Colon (tissue), 2 donors: Measurements from ENCODE around the gene LDLRAD3.

Source experiments
- FAIRE-seq: peaks from 2 replicates; lab custom pipeline; 2012; peaks lifted over from hg19 to GRCh38; lab: Jason Lieb, UNC
- donor health status: control.
- donor health status: control.

Gene LDLRAD3

DNA sequence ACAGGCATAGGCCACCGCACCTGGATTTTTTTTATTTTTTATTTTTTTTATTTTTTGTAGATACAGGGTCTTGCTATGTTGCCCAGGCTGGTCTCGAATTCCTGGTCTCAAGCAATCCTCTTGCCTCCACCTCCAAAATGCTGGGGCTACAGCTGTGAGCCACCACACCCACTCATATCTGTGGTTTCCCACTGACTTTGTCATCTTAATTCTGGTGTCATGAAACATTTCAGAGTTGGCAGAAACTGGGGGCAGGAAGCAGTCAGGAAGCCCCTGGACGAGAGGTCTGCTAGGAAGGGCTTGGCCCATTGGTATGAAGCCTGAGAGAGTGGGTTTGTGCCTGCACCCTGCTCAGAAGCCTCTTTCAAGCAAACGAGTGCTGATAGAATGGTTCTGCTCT is 296.3 kb downstream of the LDLRAD3 start:
- FAIRE-seq, result no peak

GRCh38 chr11:36240801-36241200 is 296.9 kb downstream of the LDLRAD3 start:
- FAIRE-seq, result no peak

- no peak for FAIRE-seq
These were observed 297.6 kb downstream of the LDLRAD3 start for GRCh38 chr11:36241497-36241896.

GRCh38 chr11:36243641-36244040 is 299.8 kb downstream of the LDLRAD3 start:
- no peak for FAIRE-seq

GRCh38 chr11:36247493-36247892 is 303.6 kb downstream of the LDLRAD3 start:
- FAIRE-seq, result no peak

DNA sequence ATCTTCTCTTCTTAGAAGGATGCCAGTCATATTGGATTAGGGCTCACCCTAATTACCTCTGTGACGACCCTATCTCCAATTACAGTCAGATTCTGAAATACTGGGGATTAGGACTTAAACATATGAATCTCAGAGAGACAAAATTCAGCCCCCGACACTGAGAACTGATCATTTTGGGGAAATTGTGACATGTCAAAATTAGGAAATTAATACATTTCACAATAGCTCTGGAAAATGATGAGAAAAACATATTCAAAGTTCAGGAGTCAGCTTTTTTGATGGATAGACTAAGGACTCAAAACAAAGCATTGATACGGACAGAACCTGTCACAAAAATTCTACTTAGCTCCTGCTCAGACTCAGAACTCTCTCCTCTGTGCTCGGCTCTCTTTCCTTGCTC is 304.6 kb downstream of the LDLRAD3 start:
- FAIRE-seq, result no peak

DNA sequence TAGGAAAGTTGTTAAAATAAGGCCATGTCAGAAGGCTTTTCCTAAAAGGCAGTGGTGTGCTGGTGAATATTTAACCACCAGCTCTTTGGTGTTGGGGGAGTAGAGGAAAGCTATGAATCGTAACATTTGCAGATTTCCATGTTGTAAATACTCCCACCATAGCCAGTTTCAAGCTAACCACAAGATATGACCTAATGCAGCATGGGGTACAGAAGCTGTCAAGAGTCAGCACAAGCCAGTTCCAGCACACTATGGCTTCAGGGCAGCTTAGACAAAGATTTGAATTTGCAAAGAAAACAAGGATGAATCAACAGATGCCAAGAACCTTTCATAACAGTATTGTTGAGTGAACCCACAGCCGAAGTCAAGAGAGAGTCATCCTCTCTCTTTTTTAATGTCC is 305.4 kb downstream of the LDLRAD3 start:
- FAIRE-seq, result no peak

GRCh38 chr11:36251823-36252222 is 308.0 kb downstream of the LDLRAD3 start:
- no peak for FAIRE-seq

- FAIRE-seq, result no peak
These were observed 309.4 kb downstream of the LDLRAD3 start for GRCh38 chr11:36253238-36253637.

DNA sequence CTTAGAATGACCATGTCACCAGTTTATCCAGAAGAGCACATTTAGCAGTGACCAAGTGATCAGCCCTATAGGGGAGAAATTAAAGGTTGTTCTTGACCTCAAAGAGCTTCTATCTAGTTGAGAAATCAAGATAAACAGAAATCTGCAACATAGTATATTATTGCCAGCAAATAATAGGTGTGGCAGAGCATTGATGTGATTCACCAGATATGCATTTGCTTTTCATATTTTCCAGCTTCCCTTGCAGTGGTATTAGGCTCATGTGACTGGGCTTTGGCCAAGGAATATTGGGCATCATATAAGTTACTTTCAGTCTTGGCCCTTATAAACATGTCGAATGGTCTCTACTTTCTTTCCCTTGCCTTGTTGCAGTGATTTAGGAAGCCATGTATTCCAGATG is 310.9 kb downstream of the LDLRAD3 start:
- FAIRE-seq, result no peak

GRCh38 chr11:36257351-36257750 is 313.5 kb downstream of the LDLRAD3 start:
- no peak for FAIRE-seq

DNA sequence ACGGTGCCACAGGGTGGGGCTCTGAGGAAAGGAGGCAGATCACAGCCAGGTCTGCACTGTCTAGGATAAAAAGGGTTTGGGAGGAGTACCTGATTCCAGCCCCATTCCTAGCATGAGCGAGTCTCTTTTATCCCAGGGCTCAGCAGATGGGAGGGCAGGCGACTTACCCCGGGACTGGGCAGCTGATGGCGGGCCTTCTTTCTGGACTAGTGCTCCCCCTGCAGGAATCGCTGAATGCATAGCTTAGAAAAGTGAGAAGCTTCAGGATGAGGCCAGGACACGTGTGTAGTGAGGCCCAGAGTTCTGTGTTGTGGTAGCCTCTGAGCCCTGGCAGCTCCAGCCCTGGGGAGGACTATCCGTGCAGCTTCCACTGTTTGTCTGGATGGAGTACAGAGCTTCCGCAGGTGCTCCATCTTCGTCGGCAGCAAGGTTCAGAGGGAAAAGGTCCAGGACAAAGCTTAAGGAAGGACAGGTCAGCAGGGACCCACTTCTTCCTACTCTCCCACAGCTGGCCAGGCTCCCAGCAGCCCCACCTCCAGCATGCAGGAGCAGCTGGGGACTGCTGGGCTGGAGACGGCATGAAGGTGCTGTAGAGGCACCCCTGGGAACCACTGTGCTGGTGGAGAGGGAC is 315.0 kb downstream of the LDLRAD3 start:
- no peak for FAIRE-seq

DNA sequence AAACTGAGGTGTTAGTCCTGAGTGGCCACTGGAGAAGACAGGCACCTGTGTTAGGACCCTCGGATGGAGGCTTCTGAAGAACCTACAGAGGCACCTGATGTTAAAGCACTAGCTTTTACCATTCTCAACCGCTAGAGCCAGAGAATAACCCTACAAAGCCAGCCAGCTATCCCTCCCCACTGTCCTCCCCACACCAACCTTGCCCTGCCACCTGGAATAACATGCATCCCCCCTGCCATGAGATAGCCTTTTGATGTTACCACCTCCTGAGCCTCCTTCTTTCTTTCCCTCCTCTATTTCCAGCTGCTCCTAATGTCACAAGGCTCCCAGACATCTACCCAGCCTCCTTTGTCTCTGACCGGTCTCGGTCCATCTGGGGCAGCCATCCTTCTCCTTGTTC is 317.2 kb downstream of the LDLRAD3 start:
- no peak for FAIRE-seq

DNA sequence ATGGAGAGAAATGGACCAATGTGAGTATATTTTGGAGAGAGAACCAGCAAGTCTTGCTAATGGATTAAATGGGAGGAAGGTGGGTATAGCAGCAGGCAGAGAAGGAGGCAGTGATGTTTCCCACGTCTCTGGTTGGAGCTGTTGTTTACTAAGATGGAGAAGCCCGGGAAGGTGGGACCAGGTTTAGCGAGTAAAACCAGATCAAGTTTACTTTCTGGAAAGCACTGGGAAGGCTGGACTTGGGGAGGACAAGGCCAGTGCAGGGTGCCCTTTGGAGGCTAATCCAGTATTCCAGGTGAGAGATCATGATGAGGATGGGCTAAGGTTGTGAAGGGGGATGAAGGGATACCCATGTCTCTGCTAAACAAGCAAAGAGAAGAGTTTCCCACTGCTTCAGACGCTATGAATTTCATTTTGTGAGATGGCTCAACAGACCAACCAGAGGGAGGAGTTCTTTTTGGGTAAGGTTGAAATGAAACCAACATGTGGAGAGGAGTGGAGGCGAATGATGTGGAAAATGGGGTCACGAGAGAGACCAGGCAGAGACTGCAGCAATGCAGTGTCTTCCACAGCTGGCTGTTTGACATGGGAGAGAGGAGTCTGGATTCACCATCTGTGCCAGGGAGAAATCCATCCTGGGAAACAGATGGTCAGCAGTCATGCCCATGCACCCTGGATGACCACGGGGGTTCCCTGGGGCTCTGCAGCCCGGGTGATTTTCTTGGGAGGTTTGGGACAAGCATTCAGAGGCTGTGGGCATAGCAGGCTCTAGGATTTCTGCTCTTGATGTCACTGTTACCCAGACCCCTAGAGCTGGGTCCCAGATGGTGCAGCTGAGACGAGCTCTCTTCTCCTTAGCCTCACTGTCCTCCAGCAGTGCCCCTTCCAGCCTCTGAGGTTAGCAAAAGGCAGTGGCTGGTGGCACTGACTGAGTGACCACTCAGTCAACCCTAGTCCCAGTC is 320.4 kb downstream of the LDLRAD3 start:
- FAIRE-seq, result no peak

- no peak for FAIRE-seq
These were observed 321.1 kb downstream of the LDLRAD3 start for GRCh38 chr11:36264973-36265344.

DNA sequence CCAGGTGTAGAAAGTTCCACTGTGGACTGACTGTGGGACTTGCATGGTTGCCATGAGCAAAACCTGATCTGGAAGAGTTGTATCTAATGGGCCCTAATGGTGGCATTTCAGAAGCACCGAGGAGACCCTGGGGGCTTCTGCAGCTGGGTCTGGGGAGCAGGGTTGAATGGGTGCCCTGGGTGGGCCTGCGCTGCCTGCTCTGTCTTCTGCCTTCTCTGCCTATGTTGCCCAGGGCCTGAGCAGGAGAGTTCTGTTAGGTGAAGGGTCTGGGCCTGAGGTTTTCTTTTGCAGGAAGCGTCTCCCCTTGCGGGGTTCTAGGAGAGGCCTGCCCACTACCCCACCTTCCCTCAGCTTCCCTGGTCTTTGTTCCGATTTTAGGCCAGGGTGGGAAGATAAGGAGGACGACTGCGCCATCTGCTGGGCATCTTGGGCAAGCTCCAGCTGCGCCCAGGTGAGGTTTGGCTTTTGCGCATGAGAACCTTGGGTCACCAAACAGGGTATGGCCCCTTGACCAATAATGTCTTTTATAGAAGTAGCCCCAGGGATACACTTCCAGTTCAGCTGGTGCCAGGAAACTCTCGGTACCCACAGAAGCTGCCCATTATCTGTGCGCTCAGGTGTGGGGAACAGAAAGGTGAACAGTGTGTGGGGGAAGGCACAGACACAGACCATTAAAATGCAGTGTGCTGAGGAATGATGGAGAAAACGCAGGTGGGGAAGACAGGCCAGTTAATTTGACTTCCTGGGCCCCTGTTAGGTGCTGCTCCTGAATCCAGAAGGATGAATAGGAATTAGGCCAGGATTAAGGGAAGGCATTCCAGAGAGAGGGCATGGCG is 322.1 kb downstream of the LDLRAD3 start:
- no peak for FAIRE-seq

GRCh38 chr11:36266767-36267166 is 322.9 kb downstream of the LDLRAD3 start:
- FAIRE-seq, result no peak

- FAIRE-seq, result no peak
These were observed 324.6 kb downstream of the LDLRAD3 start for GRCh38 chr11:36268337-36268985.

- FAIRE-seq, result no peak
These were observed 326.8 kb downstream of the LDLRAD3 start for GRCh38 chr11:36270701-36271100.

DNA sequence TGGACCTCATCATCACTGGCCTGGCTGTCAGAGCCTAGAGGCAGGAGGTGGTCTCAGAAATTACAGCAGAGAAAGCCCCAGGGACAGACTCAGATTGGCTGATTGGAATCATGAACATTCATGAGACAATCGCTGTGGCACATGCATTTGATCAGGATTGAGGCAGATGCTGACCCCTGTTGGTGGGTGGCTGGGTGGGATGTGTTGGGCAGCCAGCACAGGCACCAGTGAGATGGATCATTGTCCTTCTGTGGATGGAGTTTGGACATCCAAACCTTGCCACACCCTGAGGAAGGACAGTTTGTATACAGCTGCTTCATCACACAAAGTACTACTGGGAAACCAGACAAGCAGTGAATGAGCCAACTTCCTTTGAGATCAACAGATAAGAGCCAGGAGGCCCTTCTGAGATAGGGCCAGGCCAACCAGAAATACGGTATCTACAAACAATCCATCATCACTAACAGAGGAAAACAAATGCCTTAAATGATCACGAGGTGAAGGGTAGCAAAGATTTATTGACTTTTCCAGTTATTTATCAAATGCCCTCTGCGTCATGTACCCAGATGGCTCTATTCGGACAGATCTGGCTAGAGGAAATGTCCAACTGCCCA is 328.0 kb downstream of the LDLRAD3 start:
- no peak for FAIRE-seq

DNA sequence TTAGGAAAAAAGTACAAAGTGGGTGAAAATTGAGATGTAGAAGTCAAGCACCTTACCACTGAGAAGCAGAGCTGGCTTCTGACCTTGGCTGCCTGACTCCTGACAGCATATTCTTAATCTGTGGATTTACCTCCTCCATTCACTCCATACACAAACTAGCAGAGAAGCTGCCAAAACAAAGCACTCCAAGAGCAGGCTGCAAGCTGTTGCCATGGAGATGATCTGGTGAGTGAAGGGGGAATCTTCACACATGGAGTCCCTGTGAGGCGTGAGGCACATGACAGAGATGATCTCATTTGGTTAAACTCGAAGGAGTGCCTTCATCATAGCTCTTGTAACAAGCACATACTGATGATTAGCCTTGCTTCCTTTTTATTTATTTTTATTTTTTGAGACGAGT is 329.2 kb downstream of the LDLRAD3 start:
- no peak for FAIRE-seq

DNA sequence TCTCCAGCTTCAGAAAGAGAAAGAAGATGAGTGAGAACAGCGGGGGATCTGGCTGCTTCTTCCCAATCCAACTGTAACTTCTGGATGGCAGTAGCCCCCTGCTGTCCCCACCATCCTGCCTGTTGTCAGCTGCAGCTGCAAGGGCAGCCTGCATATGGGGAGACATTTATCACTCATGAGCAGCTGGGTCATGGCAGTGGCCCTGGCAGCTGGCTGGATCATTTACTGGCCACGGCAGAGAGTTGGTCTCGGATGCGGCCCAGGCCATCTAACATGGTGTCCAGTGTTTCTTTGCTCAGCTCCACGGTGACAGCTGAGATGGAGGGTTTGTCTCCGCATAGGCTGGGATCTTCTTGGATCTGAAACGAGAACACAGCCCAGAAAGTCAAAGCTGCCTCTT is 330.6 kb downstream of the LDLRAD3 start:
- FAIRE-seq, result no peak
